Measurements from ENCODE around the gene VKORC1L1.

Gene VKORC1L1

DNA sequence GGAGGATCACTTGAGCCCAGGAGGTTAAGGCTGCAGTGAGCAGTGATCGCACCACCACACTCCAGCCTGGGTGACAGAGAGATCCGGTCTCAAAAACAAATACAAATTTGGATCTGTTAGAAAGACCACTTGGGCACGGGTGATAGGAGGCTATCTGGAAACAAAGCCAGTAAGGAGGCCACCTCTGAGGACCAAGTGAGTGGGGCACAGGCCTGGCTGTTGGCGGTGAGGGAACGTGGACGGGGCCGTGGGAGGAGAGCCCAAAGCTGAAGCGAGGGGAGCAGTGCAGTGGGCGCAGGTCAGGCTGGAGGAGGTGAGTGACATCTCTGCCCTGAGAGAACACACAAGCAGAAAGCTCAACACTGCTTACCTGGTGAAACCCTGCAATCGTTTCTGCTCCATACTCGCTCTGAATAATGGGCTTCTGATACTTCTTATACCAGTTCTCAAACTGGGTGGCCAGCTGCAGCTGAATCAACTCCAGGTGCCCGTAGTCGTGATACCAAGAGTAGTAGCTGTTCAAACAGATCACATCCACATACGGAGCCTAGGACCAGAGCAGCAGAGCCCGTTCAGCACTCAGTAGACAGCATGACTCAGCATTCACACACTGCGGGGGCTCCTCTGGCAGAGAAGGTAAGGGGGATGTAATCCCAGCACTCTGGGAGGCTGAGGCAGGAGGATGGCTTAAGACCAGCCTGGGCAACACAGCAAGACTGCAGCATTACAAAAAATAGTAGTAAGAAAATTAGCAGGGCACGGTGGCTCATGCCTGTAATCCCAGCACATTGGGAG is 94.7 kb downstream of the VKORC1L1 start:
- H3K4me3 ChIP-seq (ENCODE audit: low read depth, low read length): no peak overlapping the region
- TF ChIP-seq CTCF (conservative IDR thresholded peaks at IDR 0.05; ENCODE audit: low read depth, low read length): no peak
- no peak for DNase-seq (ENCODE audit: low read depth)

DNA sequence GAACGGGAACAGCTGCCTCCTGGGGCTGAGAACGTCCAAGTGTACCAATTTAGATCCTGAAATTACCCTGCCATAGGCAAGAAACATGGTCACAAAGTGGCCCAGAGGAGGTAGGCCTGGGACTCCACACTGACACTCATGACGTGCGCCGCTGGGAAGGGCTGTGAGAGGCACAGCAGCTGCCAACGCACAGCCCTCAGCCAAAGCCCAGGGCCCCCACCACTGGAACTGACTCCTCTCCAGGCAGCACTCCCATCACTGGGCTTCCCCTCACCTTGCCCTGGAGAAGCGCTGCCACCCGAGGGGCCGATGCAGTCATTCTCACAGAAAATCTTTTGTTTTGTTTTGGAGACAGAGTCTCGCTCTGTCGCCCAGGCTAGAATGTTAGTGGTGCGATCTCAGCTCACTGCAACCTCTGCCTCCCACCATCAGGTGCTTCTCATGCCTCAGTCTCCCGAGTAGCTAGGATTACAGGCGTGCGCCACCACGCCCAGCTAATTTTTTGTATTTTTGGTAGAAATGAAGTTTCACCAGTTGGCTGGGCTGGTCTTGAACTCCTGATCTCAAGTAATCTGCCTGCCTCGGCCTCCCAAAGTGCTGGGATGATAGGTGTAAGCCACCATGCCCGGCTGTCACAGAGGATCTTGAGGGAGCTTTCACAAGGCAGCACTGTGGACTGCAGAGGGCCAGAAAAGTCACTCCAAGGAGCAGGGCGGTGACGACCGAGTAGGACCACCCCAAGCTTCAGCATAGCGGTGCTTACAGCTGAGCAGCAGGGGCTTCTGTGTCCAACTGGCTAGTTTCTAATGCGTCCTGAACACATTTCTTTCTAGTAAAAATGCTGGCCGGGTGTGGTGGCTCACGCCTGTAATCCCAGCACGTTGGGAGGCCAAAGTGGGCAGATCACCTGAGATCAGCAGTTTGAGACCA is 95.6 kb downstream of the VKORC1L1 start:
- no peak overlapping the region for H3K4me3 ChIP-seq (ENCODE audit: low read depth, low read length)
- no peak for DNase-seq (ENCODE audit: low read depth)
- TF ChIP-seq CTCF (conservative IDR thresholded peaks at IDR 0.05; ENCODE audit: low read depth, low read length): no peak

DNA sequence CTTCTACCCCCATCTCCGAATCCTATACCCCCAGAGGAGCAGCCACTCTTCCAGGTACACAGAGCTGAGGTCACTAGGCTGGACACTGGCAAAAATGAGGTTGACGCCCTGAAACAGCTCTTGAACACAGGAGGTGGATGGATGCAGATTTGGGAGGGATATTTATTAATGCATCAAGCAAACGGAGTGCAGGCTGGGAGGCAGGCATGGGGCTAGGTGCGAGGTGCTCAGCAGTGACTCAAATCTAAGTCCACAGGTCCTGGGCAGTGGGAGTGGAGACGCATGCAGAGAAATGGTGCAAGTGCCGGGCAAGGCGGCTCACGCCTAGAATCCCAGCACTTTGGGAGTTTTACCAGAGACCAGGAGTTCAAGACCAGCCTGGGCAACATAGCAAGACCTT is 98.1 kb downstream of the VKORC1L1 start:
- no peak for TF ChIP-seq CTCF (conservative IDR thresholded peaks at IDR 0.05; ENCODE audit: low read depth, low read length)
- H3K4me3 ChIP-seq (ENCODE audit: low read depth, low read length): no peak overlapping the region

DNA sequence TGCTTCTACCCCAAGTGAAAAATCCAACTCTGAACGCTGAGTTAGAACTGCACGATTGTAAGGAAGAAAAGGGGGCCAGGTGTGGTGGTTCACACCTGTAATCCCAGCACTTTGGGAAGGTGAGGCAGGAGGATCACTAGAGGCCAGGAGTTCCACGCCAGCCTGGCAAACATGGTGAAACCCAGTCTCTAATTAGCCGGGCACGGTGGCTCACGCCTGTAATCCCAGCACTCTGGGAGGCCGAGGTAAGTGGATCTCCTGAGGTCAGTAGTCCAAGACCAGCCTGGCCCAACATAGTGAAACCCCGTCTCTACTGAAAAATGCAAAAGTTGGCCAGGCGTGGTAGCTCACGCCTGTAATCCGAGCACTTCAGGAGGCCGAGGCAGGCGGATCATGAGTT is 100.1 kb downstream of the VKORC1L1 start:
- no peak overlapping the region for H3K4me3 ChIP-seq (ENCODE audit: low read depth, low read length)
- TF ChIP-seq CTCF (conservative IDR thresholded peaks at IDR 0.05; ENCODE audit: low read depth, low read length): no peak
- no peak for DNase-seq (ENCODE audit: low read depth)

More for the DNA sequence above, 98.1 kb downstream of the VKORC1L1 start:
- no peak for DNase-seq (ENCODE audit: low read depth)

- no peak for DNase-seq (ENCODE audit: low read depth)
- H3K4me3 ChIP-seq (ENCODE audit: low read depth, low read length): no peak overlapping the region
- no peak for TF ChIP-seq CTCF (conservative IDR thresholded peaks at IDR 0.05; ENCODE audit: low read depth, low read length)
Observed at GRCh38 chr7:65974191-65974801, 101.4 kb downstream of the VKORC1L1 start.

GRCh38 chr7:65974876-65975275 is 102.0 kb downstream of the VKORC1L1 start:
- DNase-seq (ENCODE audit: low read depth): no peak
- H3K4me3 ChIP-seq (ENCODE audit: low read depth, low read length): no peak overlapping the region
- TF ChIP-seq CTCF (conservative IDR thresholded peaks at IDR 0.05; ENCODE audit: low read depth, low read length): no peak

All from choroid plexus epithelial cell (primary cell).